HG03378 (cell line): Measurements from ENCODE around the gene SHMT2.

ENCODE experiments used
- ATAC-seq: cut with Tn5 transposase; IDR thresholded peaks from one replicate; pipeline ENCODE4 v1.9.1; 2021; ENCODE audit warnings: mild to moderate bottlenecking, moderate library complexity; ENCODE audit not compliant: unreplicated experiment

Gene SHMT2

DNA sequence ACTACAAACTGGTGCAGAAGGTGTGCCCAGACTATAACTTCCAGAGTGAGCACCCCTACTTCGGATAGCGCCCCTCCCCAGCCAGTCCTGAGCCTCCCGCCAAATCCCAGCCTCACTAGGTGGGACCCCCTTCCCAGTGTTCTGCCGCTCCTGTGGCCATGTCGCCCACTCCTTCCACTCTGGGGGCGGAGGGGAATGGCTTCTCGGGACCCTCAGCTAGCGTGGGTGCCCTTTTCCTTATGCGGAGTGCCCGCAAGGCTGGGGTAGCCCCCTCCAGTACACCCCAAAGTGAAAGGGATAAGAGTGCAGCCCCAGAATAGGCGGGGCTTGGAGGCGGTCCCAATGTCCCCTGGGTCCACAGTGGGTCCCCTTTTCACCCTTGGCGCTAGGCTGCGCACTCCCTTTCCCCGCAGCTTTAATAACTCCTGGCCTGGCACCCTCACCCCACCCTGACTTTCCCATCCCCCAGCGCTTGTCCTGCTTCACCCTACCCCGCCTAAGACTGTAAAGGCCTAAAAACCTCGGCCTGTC, 3.8 kb upstream of the SHMT2 start:
- no peak for ATAC-seq

DNA sequence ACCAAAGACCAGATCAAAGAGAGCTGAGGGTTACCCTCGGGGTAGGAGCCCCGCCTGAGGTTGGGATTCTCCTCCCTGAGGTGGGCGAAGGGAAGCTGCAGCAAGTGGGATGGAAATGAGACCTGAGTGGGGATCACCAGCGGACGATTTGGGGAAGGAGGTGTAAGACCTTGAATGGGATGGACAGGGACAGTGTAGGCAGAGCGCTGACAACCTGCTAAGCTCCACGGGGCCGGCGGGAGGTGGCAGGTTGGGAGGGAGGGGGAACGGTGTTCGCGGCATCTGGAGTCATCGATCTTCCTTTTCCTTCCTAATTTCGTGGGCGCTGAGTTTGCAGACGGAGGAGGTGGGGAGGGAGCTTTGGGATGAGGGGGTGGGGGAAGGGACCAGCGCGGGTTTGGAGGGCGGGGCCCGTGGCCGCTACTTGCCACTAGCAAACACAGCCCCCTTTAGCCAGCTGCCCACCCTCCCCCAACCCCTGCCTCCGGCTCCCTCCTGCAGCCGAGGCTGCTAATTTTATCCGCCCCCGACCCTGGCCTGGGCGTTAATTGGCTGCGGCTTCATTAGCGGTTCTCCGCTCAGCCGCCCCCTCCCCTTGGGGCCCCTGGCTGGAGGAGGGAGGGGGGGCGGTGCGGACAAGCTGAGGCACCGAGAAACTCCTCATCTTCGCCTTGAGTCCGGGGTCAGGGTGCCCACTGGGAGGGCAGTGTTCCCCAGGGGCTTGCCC, 2.8 kb upstream of the SHMT2 start:
- no peak for ATAC-seq

DNA sequence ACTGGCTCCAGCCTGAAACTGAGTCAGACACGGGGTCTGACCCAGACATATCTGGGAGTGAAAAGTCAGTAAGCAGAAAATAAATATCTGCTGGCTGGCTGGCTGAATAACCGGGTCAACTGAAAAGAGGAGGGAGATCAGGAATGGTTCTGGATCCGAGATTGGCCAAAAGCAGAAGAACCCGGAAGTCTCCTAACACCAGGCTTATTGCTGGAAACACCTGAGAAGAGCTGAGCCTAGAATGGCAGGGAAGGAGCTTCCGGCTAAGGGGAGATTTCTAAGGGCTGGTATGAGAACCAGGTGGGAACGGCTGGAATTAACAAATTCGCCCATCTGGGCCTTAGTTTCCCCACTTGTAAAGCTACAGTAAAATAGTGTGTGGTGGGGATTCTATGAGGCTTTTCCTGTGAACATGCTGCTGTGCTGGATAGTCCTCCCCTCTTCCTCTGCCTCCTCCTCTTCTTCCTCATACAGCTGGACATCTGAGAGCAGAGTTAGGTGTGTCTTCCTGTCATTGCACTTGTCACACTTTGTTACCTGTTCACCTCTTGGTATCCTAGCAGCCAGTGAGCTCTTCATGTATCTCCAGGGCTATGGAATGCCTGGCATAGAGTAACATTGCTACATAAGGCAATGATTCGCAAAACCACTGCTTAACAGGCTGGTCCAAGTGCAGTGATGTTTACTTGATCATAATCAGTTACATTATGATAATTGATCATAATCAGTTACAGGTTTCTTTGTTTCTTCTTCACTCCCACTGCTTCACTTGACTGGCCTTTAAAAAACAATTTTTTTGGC, 2.0 kb upstream of the SHMT2 start:
- no peak for ATAC-seq

DNA sequence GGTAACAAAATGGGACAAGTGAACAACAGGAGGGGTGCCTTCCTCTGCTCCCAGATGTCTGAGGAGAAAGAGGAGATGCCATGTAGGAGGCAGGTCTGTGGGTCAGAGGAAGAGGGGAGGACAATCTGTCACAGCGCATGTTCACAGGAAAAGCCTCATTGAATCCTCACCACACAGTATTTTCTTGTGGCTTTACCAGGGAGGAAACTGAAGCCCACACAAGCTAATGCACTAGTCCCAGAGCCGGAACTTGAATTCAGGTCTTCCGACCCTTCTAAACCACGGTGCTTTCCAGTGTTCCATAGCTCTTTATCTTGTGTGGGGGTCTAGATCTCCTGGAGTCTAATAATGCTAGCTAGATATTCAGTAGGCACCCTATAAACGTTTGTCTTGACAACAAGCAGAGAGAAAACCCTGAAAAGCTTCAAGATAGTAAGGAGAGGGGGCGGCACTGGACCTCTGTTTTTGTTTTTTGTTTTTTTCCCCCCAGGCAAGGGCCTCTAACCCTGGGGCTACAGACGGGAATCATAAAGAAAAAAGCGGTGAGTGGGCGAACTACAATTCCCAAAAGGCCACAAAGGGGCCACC, 371 bp upstream of the SHMT2 start:
- ATAC-seq = no peak

DNA sequence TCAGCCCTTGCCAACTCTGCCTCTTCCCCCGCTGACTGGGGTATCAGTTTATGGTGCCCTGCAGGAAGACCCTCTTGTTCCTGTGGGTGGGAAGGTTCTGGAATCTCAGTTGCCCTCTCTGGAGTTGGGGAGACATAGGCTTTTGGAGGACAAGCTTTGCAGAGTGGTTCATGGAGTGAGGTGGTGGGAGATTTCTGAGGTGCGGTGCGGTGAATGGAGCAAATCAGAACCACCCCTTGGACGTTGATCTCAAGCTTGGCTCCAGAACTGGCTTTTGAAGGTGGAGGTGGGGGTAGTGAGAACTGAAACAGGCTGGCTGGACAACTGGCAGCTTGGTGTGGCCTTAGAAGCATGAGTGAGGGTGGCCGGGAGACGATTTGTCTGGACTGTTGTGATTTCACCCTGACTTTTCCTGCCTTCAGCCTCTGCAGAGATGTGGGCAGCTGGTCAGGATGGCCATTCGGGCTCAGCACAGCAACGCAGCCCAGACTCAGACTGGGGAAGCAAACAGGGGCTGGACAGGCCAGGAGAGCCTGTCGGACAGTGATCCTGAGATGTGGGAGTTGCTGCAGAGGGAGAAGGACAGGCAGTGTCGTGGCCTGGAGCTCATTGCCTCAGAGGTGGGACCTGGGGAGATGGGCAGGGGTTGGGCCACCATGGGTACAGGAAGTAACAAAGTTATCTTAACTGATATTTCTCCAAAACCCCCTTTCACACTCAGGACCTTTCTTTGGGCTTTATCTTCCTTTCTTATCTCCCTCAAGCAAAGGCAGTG, 1.1 kb downstream of the SHMT2 start:
- ATAC-seq = no peak

DNA sequence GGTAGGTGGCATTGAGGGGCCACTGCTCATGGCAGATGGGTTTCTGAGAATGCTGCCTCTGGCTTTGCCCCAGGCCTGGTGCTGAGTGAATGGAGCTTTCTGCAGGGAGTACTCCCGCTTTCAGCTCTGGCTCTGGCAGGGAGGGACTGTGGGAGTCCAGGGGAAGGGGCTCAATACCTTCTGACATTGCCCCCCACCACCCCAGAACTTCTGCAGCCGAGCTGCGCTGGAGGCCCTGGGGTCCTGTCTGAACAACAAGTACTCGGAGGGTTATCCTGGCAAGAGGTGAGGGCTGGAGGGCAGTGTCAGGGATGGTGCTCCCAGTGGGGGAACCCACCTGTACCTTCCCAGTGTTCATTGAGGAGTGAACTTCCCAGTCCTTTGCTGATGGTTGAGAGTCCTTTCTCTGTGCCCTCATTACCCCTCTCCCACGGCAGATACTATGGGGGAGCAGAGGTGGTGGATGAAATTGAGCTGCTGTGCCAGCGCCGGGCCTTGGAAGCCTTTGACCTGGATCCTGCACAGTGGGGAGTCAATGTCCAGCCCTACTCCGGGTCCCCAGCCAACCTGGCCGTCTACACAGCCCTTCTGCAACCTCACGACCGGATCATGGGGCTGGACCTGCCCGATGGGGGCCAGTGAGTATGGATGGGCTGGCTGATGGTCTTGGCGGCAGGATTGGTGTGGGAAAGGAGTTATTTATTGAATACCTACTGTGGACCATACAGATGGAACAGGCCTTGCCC, 1.9 kb downstream of the SHMT2 start:
- ATAC-seq = no peak

DNA sequence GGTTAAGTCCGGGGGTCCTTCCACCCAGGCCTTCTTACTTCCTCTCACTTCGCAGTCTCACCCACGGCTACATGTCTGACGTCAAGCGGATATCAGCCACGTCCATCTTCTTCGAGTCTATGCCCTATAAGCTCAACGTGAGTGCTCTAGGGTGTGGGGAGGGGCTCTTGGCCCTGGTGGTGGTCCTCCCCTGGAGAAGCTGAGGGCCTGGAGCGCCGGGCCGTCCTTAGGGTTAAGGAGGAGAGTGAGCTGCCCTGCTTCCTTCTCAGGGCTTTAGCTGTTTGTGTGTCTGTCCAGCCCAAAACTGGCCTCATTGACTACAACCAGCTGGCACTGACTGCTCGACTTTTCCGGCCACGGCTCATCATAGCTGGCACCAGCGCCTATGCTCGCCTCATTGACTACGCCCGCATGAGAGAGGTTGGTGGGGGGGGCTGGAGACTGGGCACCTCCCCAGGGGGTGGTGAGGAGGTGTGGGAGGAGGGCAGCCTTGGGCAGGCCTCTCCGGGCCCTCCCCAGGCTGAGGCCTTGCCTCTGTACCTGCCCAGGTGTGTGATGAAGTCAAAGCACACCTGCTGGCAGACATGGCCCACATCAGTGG, 2.7 kb downstream of the SHMT2 start:
- no peak for ATAC-seq

DNA sequence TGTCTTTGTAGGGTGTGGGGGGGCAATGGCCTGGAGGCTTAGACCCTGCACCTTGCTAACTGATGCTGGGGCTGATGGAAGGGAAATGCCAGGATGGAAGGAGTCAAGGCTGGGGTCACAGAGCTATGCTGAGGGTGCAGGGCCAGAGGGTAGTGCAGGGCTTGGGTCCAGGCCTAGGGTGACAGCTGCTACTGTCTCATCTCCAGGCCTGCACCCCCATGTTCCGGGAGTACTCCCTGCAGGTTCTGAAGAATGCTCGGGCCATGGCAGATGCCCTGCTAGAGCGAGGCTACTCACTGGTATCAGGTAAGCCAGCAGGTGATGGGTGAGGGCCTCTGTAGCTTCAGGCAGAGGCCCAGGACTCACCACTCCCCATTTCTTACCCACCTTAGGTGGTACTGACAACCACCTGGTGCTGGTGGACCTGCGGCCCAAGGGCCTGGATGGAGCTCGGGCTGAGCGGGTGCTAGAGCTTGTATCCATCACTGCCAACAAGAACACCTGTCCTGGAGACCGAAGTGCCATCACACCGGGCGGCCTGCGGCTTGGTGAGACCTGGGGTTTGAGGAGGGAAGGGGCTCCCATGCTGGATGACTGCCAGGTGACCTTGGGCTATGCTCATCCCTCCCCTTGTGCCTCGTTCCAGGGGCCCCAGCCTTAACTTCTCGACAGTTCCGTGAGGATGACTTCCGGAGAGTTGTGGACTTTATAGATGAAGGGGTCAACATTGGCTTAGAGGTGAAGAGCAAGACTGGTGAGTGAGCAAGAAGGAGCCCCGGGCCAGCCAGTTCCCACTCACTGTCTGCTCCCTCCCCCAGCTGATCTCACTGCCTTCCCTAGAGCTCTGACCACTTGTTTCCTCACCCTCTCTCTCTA, 4.1 kb downstream of the SHMT2 start:
- ATAC-seq = no peak

DNA sequence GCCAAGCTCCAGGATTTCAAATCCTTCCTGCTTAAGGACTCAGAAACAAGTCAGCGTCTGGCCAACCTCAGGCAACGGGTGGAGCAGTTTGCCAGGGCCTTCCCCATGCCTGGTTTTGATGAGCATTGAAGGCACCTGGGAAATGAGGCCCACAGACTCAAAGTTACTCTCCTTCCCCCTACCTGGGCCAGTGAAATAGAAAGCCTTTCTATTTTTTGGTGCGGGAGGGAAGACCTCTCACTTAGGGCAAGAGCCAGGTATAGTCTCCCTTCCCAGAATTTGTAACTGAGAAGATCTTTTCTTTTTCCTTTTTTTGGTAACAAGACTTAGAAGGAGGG, 4.7 kb downstream of the SHMT2 start:
- no peak for ATAC-seq

DNA sequence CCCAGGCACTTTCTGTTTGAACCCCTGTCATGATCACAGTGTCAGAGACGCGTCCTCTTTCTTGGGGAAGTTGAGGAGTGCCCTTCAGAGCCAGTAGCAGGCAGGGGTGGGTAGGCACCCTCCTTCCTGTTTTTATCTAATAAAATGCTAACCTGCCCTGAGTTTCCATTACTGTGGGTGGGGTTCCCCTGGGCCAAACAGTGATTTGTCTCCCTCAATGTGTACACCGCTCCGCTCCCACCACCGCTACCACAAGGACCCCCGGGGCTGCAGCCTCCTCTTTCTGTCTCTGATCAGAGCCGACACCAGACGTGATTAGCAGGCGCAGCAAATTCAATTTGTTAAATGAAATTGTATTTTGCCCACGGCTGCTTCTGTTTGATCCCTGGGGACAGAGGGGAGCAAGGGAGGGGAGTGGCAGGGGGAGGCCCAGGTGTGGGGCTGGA, 5.1 kb downstream of the SHMT2 start:
- ATAC-seq = no peak

DNA sequence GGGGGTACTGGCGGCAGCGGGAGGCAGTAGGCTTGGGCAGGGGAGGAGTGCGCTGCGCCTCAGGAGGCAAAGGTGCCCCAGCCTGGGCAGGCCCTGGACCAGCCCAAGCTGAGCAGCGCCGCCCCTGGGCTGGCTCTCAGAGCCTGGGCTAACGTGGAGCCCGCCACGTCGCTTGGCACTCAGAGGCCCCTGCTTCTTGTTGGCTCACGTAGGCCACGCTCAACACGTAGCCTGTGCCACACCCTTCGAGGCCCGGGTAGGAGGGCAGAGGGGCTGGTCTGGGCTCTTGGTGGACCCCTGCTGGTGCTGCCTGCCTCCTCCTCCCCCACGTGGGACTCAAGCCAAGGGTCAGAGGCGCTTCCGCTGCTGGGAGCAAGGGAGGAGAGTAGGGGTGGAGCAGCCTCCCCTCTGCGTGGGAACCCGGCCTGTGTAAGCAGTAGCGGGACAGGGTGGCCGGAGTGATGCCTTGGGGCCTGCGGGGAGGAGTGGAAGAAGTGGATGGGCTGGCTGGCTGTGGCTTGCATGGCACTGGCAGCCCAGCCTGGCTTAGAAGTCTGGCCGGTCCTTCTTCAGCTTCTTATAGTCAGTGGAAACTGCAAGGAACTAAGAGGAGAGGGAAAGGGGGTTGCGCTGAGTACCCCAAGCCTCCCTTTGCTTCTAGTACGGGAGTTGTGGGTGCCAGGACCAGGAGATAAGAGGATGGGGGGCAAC, 5.7 kb downstream of the SHMT2 start:
- ATAC-seq = no peak

DNA sequence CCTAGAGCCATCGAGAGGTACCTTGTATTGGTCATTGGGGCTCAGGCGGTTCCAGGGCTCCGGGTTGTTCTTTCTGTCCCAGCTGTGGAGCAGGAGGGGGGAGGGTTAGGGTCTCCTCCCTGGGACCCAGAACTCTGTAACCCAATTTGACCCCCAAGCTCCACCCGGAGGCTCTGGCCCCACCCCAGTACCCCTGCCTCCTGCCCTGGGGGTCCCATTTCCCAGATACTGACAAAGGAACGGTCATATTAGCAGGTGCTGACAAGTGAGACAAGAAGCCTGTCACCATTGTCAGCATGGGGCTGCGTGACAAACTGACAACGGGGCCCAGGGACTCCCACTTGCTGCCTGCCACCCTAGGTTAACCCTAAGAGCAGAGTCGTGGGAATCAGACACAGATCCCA, 6.2 kb downstream of the SHMT2 start:
- ATAC-seq = no peak

DNA sequence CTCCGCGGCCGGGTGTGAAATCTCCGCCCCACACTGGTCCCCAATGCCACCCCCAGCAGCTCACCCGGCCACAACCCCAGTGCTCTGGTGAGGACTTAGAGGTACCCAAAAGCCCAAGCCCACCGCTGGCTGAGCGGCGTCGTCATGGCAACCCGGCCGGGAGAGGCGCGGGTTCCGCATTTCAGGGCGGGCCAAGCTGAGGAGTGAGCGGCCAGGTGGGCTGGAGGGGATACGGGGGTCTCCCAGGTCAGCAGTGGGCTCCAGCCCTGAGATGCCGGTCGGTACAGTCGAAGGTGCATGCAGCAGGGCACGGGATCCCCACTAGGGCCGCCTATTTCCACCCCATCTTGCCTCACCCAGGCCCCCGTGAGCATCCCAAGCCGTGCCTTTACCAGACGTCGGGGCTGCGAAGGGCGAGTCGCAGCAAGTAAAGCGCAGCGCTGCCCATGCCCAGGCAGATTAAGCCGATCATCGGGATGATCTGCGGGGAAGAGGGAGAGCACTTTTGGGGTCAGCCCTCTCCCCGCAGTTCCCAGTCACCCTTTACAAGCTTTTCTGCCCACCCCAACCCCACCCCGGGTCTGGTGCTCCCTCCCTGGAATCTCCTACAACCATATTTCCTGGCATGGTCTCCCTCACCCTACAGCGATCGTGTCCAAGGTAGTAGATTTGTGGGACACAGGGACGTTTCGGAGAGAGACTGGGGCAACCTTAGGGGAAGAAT, 6.9 kb downstream of the SHMT2 start:
- ATAC-seq = no peak

DNA sequence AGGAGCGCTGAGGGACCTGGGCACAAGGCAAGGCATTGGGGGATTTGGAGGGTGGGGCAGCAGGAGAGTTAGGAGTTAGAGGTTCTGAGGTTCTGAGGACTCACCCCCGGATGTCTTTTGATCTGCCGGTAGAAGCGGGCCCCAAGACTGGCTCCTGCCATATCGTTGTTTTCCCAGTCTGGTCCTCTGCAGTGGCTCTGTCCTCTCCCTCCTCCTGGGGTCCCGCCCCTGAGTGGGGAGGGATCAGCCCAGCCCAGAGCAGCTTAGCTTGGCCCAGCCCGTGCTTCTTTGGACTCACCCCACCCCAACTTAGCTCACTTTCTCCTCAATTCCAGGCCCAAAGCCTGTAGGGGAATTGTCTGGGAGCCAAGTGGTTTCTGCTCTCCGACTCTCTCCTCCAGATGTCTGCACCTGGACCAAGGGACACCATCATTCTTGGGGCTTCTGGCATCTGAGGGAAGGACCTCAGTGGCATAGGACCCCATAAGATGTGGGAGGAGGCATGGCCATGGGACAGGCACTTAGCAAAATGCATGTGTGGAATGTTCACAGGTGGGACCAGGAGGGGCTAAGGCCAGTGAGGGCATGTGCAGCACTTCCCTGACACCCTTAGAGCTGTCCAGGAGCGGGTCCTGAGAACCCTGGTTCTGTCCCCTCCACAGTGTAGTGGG, 7.5 kb downstream of the SHMT2 start:
- no peak for ATAC-seq

DNA sequence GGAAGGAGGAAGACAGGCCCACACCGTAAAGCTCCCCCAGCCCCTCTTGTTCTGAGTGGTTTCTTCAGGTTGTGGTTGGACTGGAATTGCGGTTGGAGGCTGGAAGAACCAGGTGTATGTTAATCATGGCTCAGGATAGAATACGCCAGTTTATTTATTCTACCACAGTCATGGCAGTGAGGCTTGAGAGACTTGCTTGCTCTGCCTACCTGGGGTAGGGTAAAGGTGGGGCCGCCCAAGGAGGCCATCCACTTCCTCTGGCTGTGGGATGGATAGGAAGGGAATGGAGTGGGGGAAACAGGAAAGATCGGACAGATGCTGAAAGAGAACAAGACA, 8.1 kb downstream of the SHMT2 start:
- ATAC-seq = no peak

DNA sequence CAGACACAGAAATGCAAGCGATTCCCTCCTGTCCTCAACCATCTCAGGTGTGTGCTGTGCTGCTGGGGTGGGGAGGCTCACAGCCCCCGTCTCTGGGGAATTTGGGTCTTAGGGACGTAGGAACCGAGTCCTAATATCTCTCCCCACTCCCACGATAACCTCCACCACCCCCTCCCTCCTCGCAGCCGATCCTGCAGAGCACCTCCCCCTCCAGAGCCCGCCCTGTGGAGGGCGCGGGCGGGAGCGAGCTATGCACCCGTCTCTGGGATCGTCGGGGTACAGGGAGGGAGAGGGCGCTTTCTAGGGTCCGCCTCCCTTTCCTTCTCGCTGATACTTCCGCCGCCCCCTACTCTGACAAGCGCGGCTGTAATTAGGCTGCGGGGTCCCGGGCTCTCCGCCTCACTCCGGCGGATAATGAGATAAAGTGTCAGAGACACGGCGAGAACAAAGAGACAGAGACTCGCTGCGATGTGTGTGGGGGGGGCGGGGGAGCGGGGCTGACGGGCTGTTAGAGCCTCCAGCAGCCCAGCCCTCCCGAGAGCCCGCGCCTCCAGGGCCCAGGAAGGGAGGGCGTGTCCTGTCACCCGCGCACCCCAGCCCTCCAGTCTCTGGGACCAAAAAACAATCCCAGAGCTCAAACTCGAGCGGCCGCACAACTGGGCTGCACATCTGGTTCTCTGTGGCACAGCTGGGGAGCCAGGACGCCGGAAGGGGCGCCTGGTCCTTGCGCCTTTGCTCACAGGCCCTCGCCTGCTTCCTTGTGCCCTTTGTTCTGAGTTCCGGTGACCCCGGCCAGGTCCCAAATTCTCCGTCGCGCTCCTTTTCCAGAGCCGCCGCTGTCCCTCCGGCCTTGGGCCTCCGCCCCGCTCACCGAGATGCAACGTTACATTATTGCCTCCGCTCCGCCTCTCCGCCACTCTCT, 8.7 kb downstream of the SHMT2 start:
- no peak for ATAC-seq
